HG03095 (cell line): ENCODE data around the gene CEP135.
A peak's percentile ranks its signal among the peaks of the same experiment; 100 is the strongest.
"Not testable (repeated sequence)": the region's sequence is repeated elsewhere in the genome, so short reads cannot be mapped to it uniquely, and the experiment has no call there.

Source experiments
- ATAC-seq: cut with Tn5 transposase; IDR thresholded peaks from one replicate; pipeline ENCODE4 v1.9.1; 2021; ENCODE audit warnings: moderate library complexity; ENCODE audit not compliant: unreplicated experiment

The CEP135 gene

GRCh38 chr4:55948726-55949481 lies at the start of gene CEP135:
CEP135 (plus strand) TSS chr4:55948945; CDS start chr4:55952131, 3,186 bp downstream.
- ATAC-seq, result peak; percentile 81

- ATAC-seq, result no peak
Observed at GRCh38 chr4:55902677-55903076, 46.1 kb upstream of the CEP135 start.

GRCh38 chr4:55903577-55903976 lies 45.2 kb upstream of the CEP135 start:
- no peak for ATAC-seq

- no peak for ATAC-seq
Observed at GRCh38 chr4:55904576-55904975, 44.2 kb upstream of the CEP135 start.

GRCh38 chr4:55906323-55906722 lies 42.4 kb upstream of the CEP135 start:
- no peak for ATAC-seq

GRCh38 chr4:55906989-55907388 lies 41.8 kb upstream of the CEP135 start:
- ATAC-seq, result no peak

- no peak for ATAC-seq
Observed at GRCh38 chr4:55907469-55907868, 41.3 kb upstream of the CEP135 start.

- no peak for ATAC-seq
Observed at GRCh38 chr4:55910140-55910539, 38.6 kb upstream of the CEP135 start.

- ATAC-seq, result no peak
Observed at GRCh38 chr4:55912249-55912648, 36.5 kb upstream of the CEP135 start.

- ATAC-seq, result no peak
Observed at GRCh38 chr4:55920571-55920970, 28.2 kb upstream of the CEP135 start.

- ATAC-seq, result no peak
Observed at GRCh38 chr4:55921093-55921492, 27.7 kb upstream of the CEP135 start.

GRCh38 chr4:55925241-55925640 lies 23.5 kb upstream of the CEP135 start:
- ATAC-seq, result no peak

GRCh38 chr4:55926610-55927009 lies 22.1 kb upstream of the CEP135 start:
- no peak for ATAC-seq

- ATAC-seq, result no peak
Observed at GRCh38 chr4:55927803-55928437, 20.8 kb upstream of the CEP135 start.

GRCh38 chr4:55928846-55929245 lies 19.9 kb upstream of the CEP135 start:
- ATAC-seq, result no peak

GRCh38 chr4:55931043-55931442 lies 17.7 kb upstream of the CEP135 start:
- no peak for ATAC-seq

- ATAC-seq, result no peak
Observed at GRCh38 chr4:55931833-55932232, 16.9 kb upstream of the CEP135 start.

GRCh38 chr4:55932511-55932910 lies 16.2 kb upstream of the CEP135 start:
- ATAC-seq, result no peak

- no peak for ATAC-seq
Observed at GRCh38 chr4:55933611-55934010, 15.1 kb upstream of the CEP135 start.

GRCh38 chr4:55935907-55936306 lies 12.8 kb upstream of the CEP135 start:
- not testable (repeated sequence) for ATAC-seq

GRCh38 chr4:55938481-55938880 lies 10.3 kb upstream of the CEP135 start:
- ATAC-seq, result no peak

GRCh38 chr4:55939421-55939820 lies 9.3 kb upstream of the CEP135 start:
- no peak for ATAC-seq
